Spleen (tissue), 7 donors: ENCODE measurements around the gene HOXA13.

ENCODE experiments used
- POLR2A ChIP-seq, 3 donors: fragments of 450-650 bp; IDR thresholded peaks; one replicate each; pipeline ENCODE4 v1.5.1; 2017; ENCODE audit warnings: antibody characterized with exemption in 3 of 3, mild to moderate bottlenecking in 1 of 3
- POLR2AphosphoS5 ChIP-seq, 3 donors: sonication (generic); formaldehyde crosslinking; IDR thresholded peaks; one replicate each; pipeline ENCODE4 v1.5.1; 2017; ENCODE audit warnings: antibody characterized with exemption in 3 of 3
- TF ChIP-seq, protein P1 (sequence below), 11 experiments: fragments of 200-600 bp in 7 of 11; fragments of 450-650 bp in 4 of 11; sonication (generic) in 4 of 11; IDR thresholded peaks in 8 of 11; conservative IDR thresholded peaks in 3 of 11; 1 replicate in 7 of 11; 2 replicates in 4 of 11; pipeline versions ENCODE4 v1.4.0 to v1.8.0; 2016 to 2021; ENCODE audit warnings: antibody characterized with exemption in 11 of 11, inconsistent platforms in 4 of 11, mild to moderate bottlenecking in 1 of 11
- donor health status: DM: no; HTN: no; CAD: no; lungs with moderate emphysema.
- donor health status: DM: no; HTN: no; CAD: no.
- donor health status: DM: no; HTN: no; CAD: no.

DNA sequence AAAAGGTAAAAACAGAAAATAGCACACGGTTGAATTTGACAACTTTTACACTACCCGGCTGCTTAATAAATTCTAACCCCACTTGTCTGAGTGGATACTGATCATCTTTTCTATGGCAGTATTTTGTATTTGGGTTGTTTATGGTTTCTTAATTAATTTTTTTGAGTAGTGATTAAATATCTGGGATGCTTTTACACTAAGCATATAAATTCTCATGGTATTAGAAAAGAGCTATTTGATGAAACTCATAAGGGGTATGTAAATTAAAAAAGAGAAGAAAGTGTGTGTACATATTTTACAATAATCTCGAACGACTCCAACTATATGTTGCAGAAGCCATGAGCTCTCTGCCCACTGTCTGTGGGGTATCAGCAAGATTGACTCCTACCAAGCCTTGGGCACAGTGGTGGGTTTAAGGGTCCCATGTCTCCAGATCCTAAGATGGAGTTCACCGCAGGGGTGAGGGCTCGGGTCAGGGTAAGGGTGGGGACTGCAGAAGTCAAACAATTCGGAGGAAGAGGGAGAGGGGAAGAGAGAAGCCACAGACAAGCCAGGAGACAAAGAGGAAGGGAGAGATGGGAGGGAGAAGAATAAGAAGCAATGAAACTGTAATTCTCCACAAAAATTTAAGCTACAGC is 7.6 kb upstream of the HOXA13 start:
- TF ChIP-seq, protein P1, sequence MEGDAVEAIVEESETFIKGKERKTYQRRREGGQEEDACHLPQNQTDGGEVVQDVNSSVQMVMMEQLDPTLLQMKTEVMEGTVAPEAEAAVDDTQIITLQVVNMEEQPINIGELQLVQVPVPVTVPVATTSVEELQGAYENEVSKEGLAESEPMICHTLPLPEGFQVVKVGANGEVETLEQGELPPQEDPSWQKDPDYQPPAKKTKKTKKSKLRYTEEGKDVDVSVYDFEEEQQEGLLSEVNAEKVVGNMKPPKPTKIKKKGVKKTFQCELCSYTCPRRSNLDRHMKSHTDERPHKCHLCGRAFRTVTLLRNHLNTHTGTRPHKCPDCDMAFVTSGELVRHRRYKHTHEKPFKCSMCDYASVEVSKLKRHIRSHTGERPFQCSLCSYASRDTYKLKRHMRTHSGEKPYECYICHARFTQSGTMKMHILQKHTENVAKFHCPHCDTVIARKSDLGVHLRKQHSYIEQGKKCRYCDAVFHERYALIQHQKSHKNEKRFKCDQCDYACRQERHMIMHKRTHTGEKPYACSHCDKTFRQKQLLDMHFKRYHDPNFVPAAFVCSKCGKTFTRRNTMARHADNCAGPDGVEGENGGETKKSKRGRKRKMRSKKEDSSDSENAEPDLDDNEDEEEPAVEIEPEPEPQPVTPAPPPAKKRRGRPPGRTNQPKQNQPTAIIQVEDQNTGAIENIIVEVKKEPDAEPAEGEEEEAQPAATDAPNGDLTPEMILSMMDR (IDR thresholded peaks at IDR 0.05 in 8 of 11, conservative IDR thresholded peaks at IDR 0.05 in 3 of 11) = no peak
- TF ChIP-seq POLR2A (IDR thresholded peaks at IDR 0.05) = no peak
- no peak for TF ChIP-seq POLR2AphosphoS5 (IDR thresholded peaks at IDR 0.05)
